GM19025 (cell line): Measurements from ENCODE around the gene TAS1R1.

Experiments used
- ATAC-seq: cut with Tn5 transposase; IDR thresholded peaks from one replicate; pipeline ENCODE4 v1.9.1; 2021; ENCODE audit warnings: mild to moderate bottlenecking, low read depth, moderate library complexity; ENCODE audit not compliant: unreplicated experiment

The TAS1R1 gene

GRCh38 chr1:6627031-6627430 lies 71.9 kb downstream of the TAS1R1 start:
- no peak for ATAC-seq

GRCh38 chr1:6627841-6628545 lies 72.9 kb downstream of the TAS1R1 start:
- no peak for ATAC-seq

DNA sequence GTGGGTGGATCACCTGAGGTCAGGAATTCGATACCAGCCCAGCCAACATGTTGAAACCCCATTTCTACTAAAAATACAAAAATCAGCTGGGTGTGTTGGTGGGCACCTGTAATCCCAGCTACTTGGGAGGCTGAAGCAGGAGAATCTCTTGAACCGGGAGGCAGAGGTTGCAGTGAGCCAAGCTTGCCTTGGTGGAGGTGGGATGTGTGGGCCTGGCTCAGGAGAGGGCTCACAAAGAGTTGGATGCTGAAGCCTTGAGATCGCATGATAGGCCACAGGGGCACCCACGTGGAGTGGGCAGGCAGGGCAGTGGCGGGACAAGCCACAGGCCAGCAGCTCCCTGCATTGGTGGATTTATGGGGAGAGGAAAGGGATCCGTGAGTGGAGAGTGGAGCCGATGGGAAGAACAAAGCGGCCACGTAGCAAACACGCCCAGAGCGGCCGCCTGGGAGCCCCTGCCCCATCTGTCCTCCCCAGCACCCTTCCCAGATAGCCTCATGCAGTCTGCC lies 73.9 kb downstream of the TAS1R1 start:
- ATAC-seq: no peak
